HG02973 (cell line): ENCODE measurements around the gene KCNIP1.

Experiments used
- ATAC-seq: cut with Tn5 transposase; IDR thresholded peaks from one replicate; pipeline ENCODE4 v1.9.1; 2021; ENCODE audit warnings: moderate library complexity; ENCODE audit not compliant: unreplicated experiment

KCNIP1 gene

DNA sequence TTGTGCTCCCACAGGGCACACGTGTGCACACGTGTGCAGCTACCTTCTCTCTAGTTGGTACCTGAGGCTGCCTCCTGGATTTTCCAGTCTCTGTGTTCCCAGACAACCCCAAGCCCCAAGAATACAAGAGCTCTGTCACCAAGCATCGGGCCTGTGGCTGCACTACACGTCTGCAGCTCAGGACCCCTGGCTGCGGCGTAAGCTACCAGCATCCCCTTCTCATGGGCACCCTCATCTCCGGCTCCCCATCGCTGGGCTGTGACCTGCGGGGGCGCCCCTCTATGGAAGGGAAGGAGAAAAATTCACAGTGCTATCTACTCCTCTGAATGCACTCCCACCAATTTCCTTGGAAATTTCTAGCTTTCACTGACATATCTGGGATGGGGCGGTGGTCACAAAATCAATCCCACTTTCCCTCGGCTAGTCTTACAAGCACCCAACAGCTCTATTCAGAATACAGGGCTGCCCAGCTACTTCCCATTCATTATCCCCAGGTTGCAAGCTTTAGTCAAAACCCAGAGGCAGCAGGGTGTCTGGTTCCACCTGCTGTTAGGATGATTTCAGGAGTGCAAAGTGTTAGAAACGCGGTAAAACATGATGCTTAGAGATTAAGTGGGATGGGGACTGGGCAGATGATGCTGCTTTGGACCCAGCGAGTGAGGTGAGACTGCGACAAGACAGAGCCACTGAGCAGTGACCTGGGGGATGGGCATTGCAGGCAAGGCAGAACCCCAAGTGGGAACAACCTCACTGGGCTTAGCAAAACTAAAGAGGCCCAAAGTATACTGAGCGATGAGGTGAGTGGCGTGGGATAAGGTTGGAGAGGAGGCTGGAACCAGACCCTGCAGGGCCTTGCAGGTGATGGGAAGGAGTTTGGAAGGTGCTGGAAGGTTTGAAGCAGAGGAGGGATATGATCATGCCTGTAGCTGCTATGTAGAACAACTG is 121.7 kb downstream of the KCNIP1 start:
- no peak for ATAC-seq

DNA sequence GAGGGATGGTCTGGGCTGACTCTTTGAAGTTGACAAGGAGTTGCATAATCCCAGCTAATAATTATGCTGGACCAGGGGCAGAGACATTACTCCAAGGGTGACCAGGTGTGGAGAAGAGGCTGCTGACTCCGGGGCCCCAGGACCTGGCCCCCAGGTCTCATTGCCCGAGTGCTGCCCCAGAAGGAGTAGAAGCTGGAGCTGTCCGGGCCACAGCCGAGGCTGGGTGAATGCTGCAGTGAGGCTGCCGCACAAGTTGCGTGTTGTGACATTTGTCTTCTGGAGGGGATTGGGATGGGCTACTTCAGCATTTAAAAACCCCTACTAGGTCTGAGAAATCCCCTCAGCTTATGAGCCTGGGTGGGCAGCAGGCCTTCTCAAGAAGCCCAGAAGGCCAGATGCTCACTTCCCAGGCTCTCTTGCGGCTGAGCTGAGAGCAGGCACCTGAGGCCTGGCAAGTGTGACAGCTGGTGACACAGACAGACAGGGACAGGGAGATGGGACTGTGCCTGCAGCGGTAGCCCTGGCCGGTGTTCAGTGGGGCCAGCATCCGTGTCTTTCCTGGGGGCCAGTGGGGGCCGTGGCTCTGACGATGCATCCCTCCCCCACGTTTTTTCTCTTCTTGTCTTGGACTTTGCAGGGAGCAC is 122.8 kb downstream of the KCNIP1 start:
- ATAC-seq = no peak

DNA sequence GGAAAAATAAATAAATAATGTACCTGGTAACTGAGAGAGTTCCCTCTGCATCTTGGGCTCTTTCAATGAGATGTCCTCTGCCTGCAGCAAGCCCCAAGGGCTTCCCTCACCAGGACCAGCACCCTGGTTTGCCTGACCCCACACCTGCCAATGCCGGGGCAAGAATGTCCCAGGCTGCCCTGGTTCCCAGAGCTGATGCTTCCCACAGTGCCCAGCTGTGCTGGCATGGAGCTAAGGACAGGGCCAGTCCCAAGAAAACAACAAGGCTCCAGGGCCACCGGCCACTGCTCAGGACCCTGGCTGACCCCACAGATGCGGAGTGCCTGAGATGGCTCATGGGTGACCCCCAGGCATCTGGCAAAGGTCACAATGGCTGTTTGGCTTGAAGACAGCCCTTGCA is 123.5 kb downstream of the KCNIP1 start:
- ATAC-seq = no peak

DNA sequence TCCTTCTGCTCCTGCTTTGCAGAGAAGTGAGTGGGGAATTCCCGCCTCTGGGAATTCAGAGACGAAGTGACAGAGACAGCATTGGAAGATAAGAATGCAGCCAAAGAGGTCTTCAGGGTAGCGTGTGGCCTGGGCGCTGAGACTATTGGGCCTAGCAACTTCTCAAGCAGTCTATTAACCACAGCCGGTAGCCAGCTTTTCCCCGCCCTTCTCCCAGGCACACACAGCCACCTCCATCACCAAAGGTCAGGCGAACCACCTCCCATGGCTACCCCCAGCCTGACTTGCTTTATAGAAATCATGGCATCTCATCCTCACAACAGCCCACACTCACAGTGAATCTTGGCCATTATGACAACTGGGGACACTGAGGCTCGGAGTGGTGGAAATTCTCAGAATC is 124.2 kb downstream of the KCNIP1 start:
- no peak for ATAC-seq

DNA sequence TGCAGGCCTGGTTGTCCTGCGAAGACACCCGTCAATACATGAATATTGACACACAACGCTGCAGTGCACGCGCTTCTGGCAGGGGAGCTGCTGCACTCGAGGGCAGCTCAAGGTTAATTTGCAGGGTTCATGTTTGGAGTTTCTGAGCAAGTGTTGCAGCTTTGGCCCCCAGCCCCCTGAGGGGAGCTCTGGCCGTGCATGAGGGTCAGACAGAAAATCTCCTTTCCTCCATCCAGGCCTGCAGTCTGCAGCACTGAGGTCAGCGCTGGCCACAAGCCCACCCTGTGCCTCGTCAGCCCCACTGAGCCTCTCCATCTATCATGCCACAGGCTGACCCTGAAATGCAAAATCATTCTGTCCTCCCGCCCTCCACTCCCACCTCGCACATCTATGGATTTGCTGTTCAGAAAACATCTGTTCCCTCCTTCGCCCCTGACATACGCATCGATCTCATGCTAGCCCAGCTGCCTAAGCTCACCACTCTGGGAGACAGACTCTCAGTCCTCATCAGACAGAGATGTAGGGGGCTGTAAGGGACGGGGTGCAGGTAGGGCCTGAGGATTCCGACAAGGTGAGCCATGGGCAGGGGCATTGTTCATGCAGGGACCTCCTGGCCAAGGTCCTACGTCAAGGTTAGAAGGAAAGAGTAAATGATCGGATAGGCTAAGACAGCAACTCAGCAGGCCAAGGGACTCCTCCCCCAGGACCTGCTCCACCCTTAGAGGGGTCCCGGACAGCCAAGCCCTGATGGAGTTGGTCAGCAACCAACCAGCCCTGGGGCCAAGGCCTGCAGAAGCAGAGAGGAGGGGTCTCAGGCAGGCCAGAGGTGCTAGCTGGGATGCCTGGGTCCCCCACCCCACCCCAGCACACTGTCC is 125.1 kb downstream of the KCNIP1 start:
- no peak for ATAC-seq

DNA sequence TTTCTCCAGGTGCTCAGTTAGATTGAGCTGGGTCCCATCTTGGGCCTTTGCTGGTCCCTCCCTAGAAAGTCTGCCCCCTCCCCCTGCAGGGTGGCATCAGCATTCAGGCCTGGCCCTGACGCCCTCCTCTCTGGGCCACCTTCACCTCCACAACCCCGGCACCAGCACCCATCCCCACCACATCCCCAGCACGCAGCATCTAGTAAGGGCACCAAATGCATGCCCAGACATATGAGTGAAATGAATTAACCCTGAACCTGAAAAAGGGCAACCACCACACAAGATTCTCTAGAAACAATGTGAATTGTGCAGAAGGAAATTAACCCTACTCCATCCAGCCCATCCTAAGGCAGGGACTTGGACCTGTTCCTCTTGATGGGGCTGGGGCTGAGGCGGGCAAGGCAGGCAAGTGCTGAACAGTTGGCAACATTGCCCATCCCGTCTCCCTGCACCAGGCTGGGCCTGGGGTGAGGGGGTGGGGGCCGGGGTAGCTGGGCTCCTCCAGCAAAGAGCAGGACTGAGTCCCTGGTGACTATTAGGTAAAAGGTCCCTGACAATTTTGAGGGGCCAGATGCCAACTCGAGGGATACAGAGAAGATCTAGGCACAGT is 125.9 kb downstream of the KCNIP1 start:
- ATAC-seq = no peak

DNA sequence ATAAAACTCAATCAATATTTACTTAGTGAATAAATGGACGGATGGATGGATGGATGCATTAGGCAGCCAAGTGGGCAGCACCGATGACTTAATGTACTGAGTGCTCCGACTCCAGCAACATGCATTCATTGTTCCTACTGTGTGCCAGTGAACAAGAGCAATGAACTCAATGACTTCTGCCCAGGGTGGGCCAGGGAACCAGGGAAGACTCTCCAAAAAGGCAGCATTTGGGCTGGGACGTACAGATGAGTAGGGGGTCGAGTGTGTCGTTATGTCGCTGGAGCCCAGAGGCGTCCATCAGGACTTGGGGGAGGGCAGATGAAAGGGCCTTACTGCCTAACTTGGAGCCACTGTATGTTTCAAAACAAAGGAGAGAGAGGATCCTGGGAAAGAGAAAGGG is 126.4 kb downstream of the KCNIP1 start:
- ATAC-seq = no peak

DNA sequence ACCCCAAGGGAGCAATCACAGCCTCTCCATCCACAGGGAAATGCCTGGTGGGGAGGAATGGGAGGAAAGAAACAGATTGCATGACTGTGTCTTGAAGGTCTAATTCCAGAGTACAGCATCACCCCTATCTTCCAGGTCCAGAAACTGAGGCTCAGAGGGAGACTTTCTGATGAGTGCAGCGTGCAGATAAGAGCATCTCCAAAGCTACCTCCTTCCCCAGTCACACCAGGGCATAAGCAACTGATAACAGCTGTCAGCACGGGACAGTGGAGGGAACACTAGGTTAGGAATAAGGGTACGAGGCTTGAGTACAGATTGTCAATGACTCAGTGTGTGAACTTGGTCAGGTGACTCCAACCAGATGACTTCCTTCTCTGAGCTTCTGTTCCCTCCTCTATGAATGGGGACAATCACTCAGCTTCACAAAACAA is 126.9 kb downstream of the KCNIP1 start:
- no peak for ATAC-seq

DNA sequence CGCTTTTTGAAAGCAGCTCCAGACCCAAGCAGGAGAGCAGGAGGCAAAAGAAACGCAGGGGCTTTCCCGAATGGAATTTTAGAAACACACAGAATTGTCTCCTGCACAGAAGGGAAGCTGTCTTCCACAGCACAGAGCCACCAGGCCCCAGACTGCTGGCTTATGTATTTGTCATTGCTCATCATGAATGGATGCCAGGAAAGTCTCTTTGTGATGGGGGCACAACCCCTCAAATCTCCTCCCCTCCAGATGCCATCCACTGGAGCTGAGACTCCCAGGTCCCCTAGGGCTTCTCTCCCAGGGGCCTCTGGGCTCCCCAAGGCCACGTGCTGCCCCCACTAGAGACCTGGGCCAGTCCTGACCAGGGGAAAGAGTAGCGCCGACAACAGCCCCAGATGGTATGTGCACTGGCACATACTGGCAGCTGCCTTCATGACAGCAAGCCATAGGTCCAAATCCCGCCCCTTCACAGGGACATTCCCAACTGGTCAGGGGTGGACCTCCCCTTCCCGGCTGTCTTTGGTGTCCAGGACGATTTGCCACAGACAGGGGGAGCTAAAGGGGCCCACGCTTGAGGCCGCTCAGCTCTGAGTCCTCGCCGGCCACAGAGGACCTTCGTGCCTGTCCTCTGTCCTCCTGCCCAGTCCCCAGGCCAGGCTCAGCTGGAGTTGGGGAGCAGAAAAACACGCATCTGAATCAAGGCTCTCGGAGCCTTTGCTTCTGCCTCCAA is 127.8 kb downstream of the KCNIP1 start:
- no peak for ATAC-seq

DNA sequence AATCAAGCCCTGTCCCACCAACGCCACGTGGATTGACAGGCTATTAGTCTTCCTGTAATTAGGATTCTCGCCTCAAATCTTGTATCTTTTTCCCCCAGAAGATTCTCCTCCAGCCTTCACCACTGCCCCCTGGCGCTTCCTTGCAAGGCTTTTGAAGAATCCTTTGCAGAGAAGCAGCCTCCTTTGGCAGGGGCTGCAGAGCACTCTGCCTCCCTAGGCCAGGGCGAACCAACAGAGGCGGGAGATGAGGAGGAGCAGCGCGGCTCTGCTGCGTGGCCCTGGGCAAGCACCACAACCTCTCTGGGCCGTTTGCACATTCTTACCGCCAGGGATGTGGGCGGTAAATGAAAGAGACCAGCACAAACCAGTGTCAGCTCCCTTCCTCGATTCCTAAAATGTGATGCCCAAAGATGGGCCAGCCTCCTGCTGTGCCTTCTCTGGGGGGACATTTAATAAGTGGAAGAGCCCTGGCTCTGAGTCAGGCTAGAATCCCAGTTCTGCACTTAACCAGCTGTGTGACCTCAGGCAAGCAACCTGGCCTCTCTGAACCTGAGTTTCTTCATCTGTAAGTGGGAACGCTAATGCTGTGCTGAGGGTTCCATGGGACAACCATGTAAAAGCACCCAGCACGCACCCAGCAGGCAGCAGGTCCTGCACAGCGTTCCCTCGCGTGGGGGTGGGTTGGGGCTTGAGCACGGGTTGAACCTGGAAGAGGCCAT is 128.6 kb downstream of the KCNIP1 start:
- peak; percentile 12 for ATAC-seq

DNA sequence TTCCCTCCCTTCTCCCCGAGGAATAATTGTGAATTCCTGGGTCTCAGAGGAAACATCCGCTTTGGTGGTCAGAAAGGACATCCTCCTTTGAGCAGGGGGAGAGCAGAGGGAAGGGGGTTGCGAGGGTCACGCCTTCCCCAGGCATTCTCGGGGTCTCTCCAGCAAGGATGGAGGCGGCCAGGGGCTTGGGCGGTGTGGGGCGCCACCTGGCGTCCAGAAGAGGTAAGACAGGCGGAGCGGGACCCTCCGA is 129.1 kb downstream of the KCNIP1 start:
- ATAC-seq = peak; percentile 54

DNA sequence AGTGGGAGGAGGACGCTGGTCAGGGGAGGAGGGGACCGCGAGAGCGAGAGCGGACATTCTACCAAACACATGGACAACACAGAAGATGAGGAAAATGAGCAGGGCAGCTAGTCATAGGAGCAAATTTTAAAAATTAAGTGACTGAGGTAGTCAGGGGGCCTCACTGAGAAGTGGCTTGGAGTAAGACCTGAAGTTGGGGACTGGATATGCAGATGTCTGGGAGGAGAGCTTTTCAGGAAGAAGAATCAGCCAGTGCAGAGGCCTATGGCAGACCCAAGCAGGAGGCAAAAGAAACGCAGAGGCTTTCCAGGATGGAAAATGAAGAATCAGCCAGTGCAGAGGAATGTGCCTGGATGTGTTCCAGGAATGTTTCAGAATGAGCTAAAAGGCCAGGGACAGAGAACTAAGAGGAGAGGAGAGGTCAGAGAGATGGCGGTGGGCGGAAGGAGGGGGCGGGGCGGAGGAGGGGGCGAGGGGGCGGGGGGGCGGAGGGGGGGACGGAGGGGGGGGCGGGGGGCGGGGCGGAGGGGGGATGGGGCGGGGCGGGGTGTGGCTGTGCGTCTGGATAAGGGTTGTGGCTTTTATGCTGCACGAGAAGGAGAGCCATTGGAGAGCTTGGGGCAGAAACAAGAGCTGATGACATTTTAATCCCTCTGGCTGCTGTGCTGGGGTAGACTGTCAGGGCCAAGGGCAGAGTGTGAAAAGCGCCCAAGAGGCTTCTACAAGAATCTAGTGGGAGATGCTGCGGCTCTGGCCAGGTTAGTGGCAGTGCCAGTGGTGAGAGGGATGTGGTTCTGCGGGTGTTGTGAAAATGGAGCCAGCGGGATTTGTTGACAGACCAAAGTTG is 129.6 kb downstream of the KCNIP1 start:
- ATAC-seq = no peak

DNA sequence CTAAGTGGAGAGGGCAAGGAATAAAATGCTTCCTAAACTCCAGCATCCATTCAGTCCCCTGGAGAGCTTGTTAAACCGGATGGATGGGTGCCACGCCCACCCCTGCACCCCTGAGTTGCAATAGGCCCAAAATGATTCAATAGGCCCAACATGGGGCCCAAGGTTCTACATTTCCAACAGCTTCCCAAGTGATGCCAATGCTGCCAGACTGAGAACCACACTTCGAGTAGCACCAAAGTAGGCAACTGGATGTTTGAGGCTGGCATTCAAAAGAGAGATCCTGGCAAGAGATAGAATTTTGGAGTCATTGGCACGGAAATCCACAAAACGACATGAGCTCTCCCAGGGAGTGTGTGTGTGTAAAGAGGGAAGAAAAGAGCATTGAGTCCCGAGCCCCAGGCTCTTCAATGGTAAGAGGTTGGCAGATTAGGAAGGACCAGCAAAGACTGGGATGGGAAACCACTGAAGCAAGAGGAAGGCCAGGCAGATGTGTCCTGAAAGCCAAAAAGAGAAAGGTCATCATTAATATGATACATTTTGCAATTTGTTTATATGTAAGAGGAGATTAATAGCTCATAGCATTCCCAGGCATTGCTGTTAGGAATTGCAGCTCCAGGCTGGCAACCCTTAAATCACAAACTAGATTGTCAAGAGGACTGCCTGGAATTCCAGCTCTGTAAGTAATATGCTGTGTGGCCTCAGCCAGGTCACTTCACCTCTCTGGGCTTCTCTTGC is 130.6 kb downstream of the KCNIP1 start:
- no peak for ATAC-seq

DNA sequence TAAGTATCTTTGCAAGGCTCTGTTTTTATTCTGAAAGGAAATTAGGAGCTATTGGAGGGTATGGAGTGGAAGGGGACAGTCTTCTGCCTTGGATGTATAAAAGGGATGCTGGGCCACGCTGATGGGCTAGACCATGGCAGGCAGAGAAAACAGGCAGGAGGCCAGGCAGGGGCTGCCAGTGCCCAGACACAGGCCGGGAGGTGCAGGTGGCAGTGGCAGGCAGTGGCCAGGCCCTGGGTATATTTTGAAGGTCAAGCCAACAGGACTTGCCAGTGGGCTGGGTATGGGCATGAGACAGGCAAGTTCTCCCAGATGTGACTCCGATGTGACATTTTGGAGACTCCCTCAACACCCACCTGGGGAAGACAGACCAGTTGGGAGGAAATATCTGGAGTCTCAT is 131.9 kb downstream of the KCNIP1 start:
- ATAC-seq = no peak

DNA sequence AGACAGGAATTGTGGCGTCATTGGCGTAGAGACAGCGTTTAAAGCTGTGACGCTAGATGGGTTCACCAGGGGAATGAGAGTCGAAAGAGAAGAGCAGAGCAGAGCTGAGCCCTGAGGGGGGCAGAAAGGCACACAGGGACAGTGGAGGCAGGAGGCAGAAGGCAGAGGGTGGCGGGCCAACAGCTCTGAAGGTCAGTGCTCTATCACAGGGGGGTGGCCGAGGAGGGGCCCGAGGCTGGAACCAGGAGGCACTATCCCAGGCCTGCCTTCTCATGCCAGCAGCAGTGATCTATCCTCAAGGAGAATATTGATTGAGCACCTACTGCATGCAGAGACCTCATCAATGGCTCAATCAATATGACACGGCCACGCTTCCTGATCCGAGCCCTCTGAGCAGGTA is 132.4 kb downstream of the KCNIP1 start:
- no peak for ATAC-seq

DNA sequence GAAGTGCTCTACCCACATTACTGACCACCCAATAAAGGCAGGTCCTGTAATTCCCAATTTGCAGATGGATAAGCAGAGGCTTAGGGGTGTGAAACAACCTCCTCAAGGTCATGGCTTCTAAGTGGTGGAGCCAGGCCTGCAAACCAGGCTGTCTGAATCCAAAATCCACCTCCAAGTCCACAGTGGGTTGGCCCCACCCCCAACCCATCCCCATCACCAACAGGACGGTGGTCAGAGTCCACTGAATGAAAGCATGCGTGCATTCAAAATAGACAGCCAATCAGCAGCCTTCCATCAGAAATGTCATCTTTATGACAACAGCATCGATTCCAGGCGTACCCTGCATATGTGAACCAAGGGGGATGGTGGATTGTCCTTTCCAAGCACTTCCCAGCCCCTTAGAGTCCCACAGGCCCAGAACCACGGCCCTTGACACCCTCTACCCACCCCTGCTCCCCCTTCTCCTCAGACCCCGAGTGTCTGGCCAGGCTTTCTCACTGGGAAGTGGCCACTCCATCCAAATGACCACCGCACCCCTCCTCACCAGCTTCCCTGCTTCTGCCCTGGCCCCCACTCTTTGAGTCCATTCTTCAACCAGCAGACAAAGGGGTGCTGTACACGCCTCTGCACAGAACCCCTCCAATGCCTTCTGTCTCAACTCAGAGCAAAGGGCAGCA is 133.1 kb downstream of the KCNIP1 start:
- ATAC-seq = no peak

DNA sequence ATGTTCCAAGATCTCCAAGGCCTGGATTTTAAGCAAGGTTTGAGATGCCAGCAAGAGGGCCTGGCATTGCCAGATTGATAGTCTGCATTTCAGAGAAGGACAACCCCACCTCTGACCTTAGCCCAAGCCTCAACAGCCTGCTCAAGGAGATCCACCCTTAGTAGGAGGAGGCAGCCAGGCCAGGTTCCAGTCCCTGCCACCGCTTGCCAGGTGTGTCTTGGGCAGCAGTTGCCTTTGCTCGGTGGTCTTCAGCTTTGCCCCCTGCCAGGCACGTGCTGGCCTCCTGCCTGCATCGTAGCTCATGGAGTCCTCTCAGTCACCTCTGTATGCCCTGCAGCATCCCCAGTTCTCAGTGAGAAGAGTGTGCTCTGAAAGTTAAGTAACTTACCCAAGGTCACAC is 134.2 kb downstream of the KCNIP1 start:
- no peak for ATAC-seq
